Cardiac muscle cell (in vitro differentiated cells and primary cell): ENCODE results near the gene KTI12. TPM values are rescaled to one million over a fixed set of nuclear protein-coding genes. Genes with fewer than 3 reads are reported as not detected.
"Not testable (repeated sequence)": the region's sequence is repeated elsewhere in the genome, so short reads cannot be mapped to it uniquely, and the experiment has no call there.

Source experiments
- DNase-seq, 2 donors: peaks; one replicate each; pipeline versions ENCODE4 v3.0.0 to v3.0.0-alpha.2; 2010 to 2017; ENCODE audit warnings: low read depth in 1 of 2, low spot score in 1 of 2
- H3K27ac ChIP-seq: fragments of 200-600 bp; sonication (generic); 2 replicates; pipeline ENCODE4 v1.5.1; 2016
- H3K27me3 ChIP-seq: fragments of 200-600 bp; sonication (generic); 2 replicates; pipeline ENCODE4 v1.6.0; 2016; ENCODE audit warnings: control low read depth
- H3K36me3 ChIP-seq: fragments of 200-600 bp; sonication (generic); 2 replicates; pipeline ENCODE4 v1.5.1; 2016; ENCODE audit warnings: control low read depth
- H3K4me1 ChIP-seq: fragments of 200-600 bp; sonication (generic); 2 replicates; pipeline ENCODE4 v1.8.1; 2017; ENCODE audit warnings: low read depth, mild to moderate bottlenecking, mixed run types
- H3K4me3 ChIP-seq: fragments of 200-600 bp; sonication (generic); 2 replicates; pipeline ENCODE4 v1.5.1; 2016; ENCODE audit warnings: mild to moderate bottlenecking
- H3K9me3 ChIP-seq: fragments of 200-600 bp; sonication (generic); 2 replicates; pipeline ENCODE4 v1.5.1; 2017; ENCODE audit warnings: low read depth, mild to moderate bottlenecking, control low read depth
- CTCF ChIP-seq: IDR thresholded peaks from 2 replicates; pipeline ENCODE4 v1.5.1; 2012; ENCODE audit warnings: low read depth, mild to moderate bottlenecking, low read length
- polyA plus RNA-seq: library from polyadenylated mRNA; unstranded; fragments of >200 nt; fragmentation: Nextera tagmentation; extraction: Ambion mirVana; gene quantifications from 2 replicates; pipeline ENCODE4 v1.2.1, GENCODE V29; 2016
- total RNA-seq: library from RNA; depleted of rRNA; stranded (reverse); fragments of >200 nt; gene quantifications from 2 replicates; pipeline ENCODE4 v1.2.3, GENCODE V29; 2016

Gene KTI12
- total and polyA plus RNA-seq, 2 experiments from 2014 or later = 6.6 to 11.9 TPM

GRCh38 chr1:52056163-52056936 is 22.7 kb upstream of the KTI12 start, which contains the start of gene BTF3L4:
BTF3L4 (plus strand) TSS chr1:52056295; CDS start chr1:52059848, 3,553 bp downstream.
- TF ChIP-seq CTCF = no peak
- DNase-seq = peak; percentile 96 to 97
- Histone ChIP-seq H3K4me1 (peaks cover 7% of the 10 kb centered on the region), H3K4me3 (peak within 1 kb of the TSS; percentile 82), H3K36me3 (peaks cover 10% of the 10 kb centered on the region), H3K27me3 (no peaks in the 10 kb centered on the region), H3K27ac (peak within 1 kb of the TSS; percentile 74), H3K9me3 (no peaks in the 10 kb centered on the region)

- Histone ChIP-seq H3K27me3 (no peaks in the 10 kb centered on the region), H3K4me1 (peaks cover 7% of the 10 kb centered on the region), H3K4me3 (peak overlapping the region; percentile 82), H3K36me3 (peaks cover 8% of the 10 kb centered on the region), H3K9me3 (no peaks in the 10 kb centered on the region), H3K27ac (peak overlapping the region; percentile 57)
- no peak for TF ChIP-seq CTCF
- no peak for DNase-seq
Measured at GRCh38 chr1:52055866-52056162, 22.2 kb upstream of the KTI12 start.

- Histone ChIP-seq H3K27me3 (no peaks in the 10 kb centered on the region), H3K9me3 (no peaks in the 10 kb centered on the region), H3K27ac (peak within 1 kb of the TSS; percentile 63), H3K4me3 (peak within 1 kb of the TSS; percentile 82), H3K4me1 (peaks cover 7% of the 10 kb centered on the region), H3K36me3 (peaks cover 2% of the 10 kb centered on the region)
- DNase-seq = peak; percentile 92 to 93
- TF ChIP-seq CTCF = no peak
Measured at GRCh38 chr1:52055066-52055865, 21.7 kb upstream of the KTI12 start, which contains the start of gene TXNDC12. TXNDC12 (minus strand) TSS chr1:52055191; CDS start chr1:52055096, 95 bp downstream.

- DNase-seq = peak in 1 of 2 donors; percentile 5
- peak overlapping the region; percentile 82 for H3K4me3 ChIP-seq
- H3K36me3 ChIP-seq = no peaks in the 10 kb centered on the region
- no peak for TF ChIP-seq CTCF
- peaks cover 7% of the 10 kb centered on the region for H3K4me1 ChIP-seq
- H3K9me3 ChIP-seq = no peaks in the 10 kb centered on the region
- peak overlapping the region; percentile 63 for H3K27ac ChIP-seq
- H3K27me3 ChIP-seq = no peaks in the 10 kb centered on the region
Measured at GRCh38 chr1:52054496-52055065, 21.0 kb upstream of the KTI12 start.

GRCh38 chr1:52053862-52054261 is 20.3 kb upstream of the KTI12 start:
- H3K4me3 ChIP-seq = peak overlapping the region; percentile 82
- H3K4me1 ChIP-seq = peaks cover 7% of the 10 kb centered on the region
- no peaks in the 10 kb centered on the region for H3K9me3 ChIP-seq
- H3K27me3 ChIP-seq = no peaks in the 10 kb centered on the region
- DNase-seq = no peak
- TF ChIP-seq CTCF = no peak
- no peaks in the 10 kb centered on the region for H3K36me3 ChIP-seq
- no peak overlapping the region for H3K27ac ChIP-seq

- not testable (repeated sequence) for H3K9me3 ChIP-seq, H3K27me3 ChIP-seq, H3K36me3 ChIP-seq, H3K4me3 ChIP-seq, H3K4me1 ChIP-seq, H3K27ac ChIP-seq, DNase-seq
Measured at GRCh38 chr1:52049337-52049736, 15.7 kb upstream of the KTI12 start.

GRCh38 chr1:52045666-52046195 is 12.1 kb upstream of the KTI12 start:
- H3K4me3 ChIP-seq, H3K27me3 ChIP-seq, H3K36me3 ChIP-seq, H3K9me3 ChIP-seq, DNase-seq, H3K27ac ChIP-seq, H3K4me1 ChIP-seq: not testable (repeated sequence)
